GM18861 (cell line): ENCODE data around the gene VANGL1.

ENCODE experiments used
- ATAC-seq: cut with Tn5 transposase; IDR thresholded peaks from one replicate; pipeline ENCODE4 v1.9.1; 2021; ENCODE audit not compliant: unreplicated experiment

The VANGL1 gene

DNA sequence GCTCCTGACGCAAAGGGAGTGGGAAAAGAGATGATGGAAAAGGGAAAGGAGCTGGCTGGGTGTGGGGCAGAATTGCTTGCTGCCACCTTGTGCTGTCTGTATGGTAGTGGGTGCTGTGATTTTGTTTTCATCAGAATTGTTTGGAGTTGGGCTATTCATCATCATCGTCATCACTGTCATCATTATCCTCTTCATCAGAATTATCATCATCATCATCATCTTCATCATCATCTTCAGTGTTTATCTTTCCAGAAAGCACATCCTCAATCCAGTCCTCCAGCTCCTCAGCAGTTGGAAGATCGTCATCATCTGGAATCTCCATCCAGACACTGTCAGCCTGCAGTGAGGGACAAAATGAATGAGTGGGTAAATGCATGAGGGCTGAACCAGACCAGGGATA, 59.3 kb downstream of the VANGL1 start:
- ATAC-seq, result no peak

GRCh38 chr1:115702959-115703358, 61.2 kb downstream of the VANGL1 start:
- ATAC-seq, result no peak

GRCh38 chr1:115705085-115705951, 63.5 kb downstream of the VANGL1 start:
- no peak for ATAC-seq

GRCh38 chr1:115705963-115706362, 64.2 kb downstream of the VANGL1 start:
- no peak for ATAC-seq

- ATAC-seq, result no peak
Observed at GRCh38 chr1:115706587-115707425, 65.0 kb downstream of the VANGL1 start.

DNA sequence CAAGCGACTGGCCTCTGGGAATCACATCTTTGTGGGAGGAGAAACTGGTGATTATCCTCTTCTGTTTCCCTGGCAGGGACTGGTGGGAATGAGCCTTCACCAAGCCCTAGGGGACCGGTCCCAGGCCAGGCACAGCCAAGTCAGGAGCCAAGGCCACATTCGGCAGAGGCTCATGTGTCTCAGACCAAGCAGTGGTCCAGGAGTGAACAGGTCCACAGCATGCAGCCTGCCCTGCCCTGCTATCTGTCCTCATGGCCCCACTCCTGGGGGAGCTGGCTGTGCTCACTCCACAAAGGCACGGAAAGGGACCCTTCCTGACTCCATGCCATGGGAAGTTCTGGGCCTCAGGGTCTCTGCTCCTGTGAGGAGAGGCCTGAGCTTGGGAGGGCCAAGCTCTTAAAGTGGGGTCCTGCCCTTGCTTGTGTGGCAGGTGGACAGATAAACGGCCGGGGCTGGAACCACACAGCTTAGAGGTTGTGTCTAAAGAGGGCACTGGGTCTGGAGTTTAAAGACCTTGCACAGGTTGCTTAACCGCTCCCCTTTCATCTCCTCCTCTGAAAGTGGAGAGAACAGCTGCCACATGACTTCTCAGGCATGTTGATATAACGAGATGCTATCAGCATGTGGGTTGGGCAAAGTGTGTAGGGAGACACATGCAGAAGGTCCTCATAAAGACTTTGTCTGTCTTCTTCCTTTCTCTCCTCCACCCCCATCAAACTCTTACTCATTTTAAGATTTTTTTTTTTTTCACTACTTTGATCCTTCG, 69.3 kb downstream of the VANGL1 start:
- no peak for ATAC-seq

GRCh38 chr1:115712911-115713609, 71.3 kb downstream of the VANGL1 start:
- ATAC-seq, result no peak

DNA sequence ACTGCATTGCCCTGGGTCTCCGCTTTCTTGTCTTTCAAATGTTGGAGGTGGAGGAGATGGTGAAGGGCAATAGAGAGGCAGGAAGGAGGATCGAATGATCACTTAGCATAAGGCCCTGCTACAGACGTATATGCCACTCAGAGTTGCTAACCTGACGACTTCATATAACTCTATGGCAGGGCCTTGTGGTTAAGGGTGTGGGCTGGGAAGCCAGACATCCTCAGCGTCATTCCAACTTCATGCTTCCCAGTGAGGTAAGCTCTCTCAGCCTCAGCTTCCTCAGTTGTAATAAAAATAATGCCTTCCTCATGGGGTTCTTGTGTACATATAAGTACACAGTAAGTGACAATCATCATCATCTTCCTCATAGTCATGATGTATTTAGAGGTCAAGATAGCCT, 72.1 kb downstream of the VANGL1 start:
- ATAC-seq, result no peak

DNA sequence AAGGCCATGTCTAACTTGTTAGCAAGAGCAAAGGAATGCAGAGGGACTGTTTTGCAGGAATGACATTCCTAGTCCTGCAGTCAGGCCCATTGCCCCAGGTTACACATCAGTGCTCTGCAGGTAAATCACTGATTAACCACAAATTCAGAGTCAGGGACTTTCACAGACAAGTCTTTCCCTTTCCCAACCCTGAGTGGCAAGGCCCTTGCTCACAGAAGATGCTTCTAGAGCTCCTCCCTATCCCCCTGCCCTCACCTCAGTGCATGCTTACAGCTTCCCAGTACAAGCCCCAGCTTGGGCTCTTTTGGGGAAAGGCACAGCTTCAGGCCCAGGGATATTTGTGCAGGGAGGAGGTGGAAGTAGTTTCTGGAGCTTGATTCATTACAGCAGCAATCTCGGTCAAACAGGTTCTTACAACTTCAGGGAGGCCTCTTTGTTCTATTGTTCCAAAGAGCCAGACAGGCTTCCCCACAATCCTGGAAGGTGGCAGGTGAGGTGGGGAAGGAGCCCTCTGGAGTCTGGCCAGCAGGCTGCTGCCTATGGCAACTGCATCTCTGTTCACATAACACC, 72.9 kb downstream of the VANGL1 start:
- ATAC-seq, result no peak

- no peak for ATAC-seq
Observed at GRCh38 chr1:115717541-115717940, 75.8 kb downstream of the VANGL1 start.

DNA sequence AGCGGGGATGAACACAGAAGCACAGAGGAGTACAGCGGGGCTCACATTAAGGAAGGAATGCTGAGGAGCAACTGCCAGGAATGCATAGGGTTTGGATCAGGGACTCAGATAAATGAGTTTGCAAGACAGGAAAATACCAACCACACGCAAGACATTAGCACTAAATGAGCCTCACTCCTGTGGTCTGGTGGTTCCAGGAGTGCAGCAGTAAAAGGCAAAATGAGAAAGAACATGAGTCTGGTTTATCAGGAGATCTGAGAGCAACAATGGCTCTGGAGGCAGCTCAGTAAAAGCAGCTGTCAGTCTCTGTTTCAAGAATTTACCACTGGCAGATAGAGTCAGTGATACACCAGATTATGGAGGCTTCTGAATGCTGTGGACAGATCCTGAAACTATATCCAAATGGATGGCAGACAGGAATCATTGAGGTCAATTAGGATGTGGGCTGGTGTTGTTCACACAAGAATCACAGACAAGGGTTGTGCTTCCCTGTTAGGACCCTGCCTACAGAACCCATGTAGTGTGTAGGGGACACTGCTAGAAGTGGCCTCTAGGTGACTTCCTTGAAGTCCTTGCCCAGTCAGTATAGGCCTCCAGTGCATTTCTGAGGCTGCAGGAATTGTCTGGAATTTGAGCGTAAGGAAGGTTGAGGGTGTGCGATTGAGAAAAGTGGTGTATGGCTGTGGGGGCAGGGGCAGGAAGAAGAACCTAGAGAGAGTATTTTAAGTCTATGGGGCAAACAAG, 76.4 kb downstream of the VANGL1 start:
- ATAC-seq, result no peak

DNA sequence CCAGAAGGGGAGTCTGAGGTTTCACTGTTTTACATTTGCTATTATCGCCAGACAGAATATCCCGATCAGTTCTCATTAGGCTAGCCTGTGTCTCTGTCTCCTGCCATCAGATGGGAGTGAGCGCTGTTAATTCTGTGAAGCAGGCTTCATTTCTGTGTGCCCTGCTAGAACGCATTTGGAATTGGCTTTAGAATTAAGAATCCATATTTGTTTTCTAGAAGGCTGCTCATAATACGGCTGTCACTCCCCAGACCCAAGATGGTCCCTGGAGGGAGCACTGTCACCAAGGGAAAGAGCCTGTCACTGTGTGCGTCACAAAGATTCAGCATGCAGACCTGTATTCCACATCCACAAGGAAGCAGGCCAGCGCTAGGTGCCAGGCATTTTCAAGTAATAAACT, 77.5 kb downstream of the VANGL1 start:
- ATAC-seq, result no peak

GRCh38 chr1:115722221-115722620, 80.5 kb downstream of the VANGL1 start:
- ATAC-seq, result no peak

GRCh38 chr1:115723756-115724155, 82.0 kb downstream of the VANGL1 start:
- ATAC-seq, result no peak

DNA sequence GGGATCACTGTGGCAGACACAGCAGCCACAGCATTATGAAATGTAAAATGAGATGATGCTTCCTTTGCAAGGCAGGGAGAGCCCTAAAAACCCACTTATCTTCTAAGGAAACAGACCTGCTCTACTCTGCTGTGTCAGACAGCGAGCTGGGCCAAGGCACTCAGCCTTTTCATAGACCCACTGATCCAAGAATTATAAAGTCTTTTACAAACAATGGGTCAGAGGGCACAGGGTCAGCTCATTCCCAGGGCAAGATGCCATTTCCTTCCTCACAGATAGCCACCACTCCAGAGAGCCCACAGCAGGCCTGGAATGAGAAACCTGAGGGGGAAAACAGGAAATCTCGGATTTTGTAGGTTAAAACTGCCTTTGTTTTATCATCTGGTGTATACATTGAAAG, 83.8 kb downstream of the VANGL1 start:
- ATAC-seq, result no peak

- ATAC-seq, result no peak
Observed at GRCh38 chr1:115726161-115726560, 84.4 kb downstream of the VANGL1 start.

GRCh38 chr1:115726570-115726969, 84.8 kb downstream of the VANGL1 start:
- ATAC-seq, result no peak

GRCh38 chr1:115727706-115728249, 86.0 kb downstream of the VANGL1 start:
- ATAC-seq, result no peak

DNA sequence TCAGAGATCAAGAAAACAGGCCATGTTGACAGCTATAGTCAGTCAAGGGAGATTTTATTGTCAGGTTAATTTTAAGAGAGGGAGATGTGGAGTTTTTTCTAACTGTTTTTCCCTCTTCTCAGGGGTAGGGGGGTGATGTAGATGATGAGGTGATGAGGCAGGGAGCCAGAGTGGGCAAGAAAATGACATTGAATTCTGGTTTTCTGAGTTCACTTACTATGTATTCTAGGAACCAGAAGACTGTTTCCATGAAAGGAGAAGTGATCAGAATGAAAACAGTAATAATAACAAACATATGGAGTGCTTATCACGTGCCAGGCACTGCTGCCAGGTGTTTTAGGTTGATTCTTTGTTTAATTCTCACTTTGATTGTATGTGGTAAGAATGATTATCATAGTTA, 86.6 kb downstream of the VANGL1 start:
- ATAC-seq, result no peak
